ENCODE results near the gene IL33.

DNA sequence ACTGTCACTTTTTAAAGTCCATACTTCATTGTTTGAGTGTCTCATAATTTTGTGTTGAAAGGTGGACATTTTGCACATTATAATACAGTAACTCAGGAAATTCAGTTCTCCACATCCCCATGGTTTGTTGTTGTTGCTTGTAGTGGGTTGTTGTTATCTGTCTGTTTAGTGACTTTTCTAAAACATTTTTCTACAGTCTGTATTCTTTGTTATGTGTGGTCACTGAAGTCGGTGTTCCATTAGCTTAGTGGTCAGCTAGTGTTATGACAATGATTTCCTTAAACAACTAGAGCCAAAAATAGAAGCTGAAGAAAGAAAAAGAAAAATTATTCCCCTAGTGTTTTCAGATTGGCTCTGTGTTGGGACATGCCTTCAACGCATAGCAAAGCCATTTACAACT, 5.6 kb upstream of the IL33 start:
- TF ChIP-seq, protein P1, sequence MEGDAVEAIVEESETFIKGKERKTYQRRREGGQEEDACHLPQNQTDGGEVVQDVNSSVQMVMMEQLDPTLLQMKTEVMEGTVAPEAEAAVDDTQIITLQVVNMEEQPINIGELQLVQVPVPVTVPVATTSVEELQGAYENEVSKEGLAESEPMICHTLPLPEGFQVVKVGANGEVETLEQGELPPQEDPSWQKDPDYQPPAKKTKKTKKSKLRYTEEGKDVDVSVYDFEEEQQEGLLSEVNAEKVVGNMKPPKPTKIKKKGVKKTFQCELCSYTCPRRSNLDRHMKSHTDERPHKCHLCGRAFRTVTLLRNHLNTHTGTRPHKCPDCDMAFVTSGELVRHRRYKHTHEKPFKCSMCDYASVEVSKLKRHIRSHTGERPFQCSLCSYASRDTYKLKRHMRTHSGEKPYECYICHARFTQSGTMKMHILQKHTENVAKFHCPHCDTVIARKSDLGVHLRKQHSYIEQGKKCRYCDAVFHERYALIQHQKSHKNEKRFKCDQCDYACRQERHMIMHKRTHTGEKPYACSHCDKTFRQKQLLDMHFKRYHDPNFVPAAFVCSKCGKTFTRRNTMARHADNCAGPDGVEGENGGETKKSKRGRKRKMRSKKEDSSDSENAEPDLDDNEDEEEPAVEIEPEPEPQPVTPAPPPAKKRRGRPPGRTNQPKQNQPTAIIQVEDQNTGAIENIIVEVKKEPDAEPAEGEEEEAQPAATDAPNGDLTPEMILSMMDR (conservative IDR thresholded peaks at IDR 0.05; ENCODE audit: low read length) = no peak
- no peak for TF ChIP-seq EZH2phosphoT487 (IDR thresholded peaks at IDR 0.05; ENCODE audit: borderline replicate concordance, low read depth, low read length)
